PFSK-1 (cell line): Measurements from ENCODE around the gene MMEL1.

Experiments
- FOXP2 ChIP-seq: optimal IDR thresholded peaks from 2 replicates; pipeline ENCODE3; 2011; ENCODE audit warnings: borderline replicate concordance, control low read depth, inconsistent platforms; ENCODE audit not compliant: insufficient read depth; ENCODE audit errors: extremely low read length, extremely low read depth
- POLR2AphosphoS5 ChIP-seq: IDR thresholded peaks from 2 replicates; pipeline ENCODE4 v1.6.1; 2012; ENCODE audit warnings: low read depth, mild to moderate bottlenecking, control low read depth, low read length, moderate library complexity
- SIN3A ChIP-seq: IDR thresholded peaks from 2 replicates; pipeline ENCODE4 v1.6.1; 2012; ENCODE audit warnings: mild to moderate bottlenecking, low read length, moderate library complexity, borderline replicate concordance; ENCODE audit not compliant: insufficient read depth
- TAF1 ChIP-seq: IDR thresholded peaks from 2 replicates; pipeline ENCODE4 v1.6.1; 2012; ENCODE audit warnings: low read length, control low read depth, borderline replicate concordance; ENCODE audit not compliant: insufficient read depth
- TF ChIP-seq, protein P1 (sequence below), 2 experiments: IDR thresholded peaks; 2 replicates each; pipeline versions ENCODE4 v1.6.1 to v1.8.0; 2011 to 2012; ENCODE audit warnings: low read depth in 2 of 2, low read length in 2 of 2, control low read depth in 1 of 2, inconsistent platforms in 1 of 2, mild to moderate bottlenecking in 1 of 2, moderate library complexity in 1 of 2; ENCODE audit not compliant: insufficient read depth in 1 of 2

Gene MMEL1

GRCh38 chr1:2645143-2645542 is 12.3 kb upstream of the MMEL1 start:
- TF ChIP-seq FOXP2: no peak
- TF ChIP-seq SIN3A: no peak
- TF ChIP-seq, protein P1, sequence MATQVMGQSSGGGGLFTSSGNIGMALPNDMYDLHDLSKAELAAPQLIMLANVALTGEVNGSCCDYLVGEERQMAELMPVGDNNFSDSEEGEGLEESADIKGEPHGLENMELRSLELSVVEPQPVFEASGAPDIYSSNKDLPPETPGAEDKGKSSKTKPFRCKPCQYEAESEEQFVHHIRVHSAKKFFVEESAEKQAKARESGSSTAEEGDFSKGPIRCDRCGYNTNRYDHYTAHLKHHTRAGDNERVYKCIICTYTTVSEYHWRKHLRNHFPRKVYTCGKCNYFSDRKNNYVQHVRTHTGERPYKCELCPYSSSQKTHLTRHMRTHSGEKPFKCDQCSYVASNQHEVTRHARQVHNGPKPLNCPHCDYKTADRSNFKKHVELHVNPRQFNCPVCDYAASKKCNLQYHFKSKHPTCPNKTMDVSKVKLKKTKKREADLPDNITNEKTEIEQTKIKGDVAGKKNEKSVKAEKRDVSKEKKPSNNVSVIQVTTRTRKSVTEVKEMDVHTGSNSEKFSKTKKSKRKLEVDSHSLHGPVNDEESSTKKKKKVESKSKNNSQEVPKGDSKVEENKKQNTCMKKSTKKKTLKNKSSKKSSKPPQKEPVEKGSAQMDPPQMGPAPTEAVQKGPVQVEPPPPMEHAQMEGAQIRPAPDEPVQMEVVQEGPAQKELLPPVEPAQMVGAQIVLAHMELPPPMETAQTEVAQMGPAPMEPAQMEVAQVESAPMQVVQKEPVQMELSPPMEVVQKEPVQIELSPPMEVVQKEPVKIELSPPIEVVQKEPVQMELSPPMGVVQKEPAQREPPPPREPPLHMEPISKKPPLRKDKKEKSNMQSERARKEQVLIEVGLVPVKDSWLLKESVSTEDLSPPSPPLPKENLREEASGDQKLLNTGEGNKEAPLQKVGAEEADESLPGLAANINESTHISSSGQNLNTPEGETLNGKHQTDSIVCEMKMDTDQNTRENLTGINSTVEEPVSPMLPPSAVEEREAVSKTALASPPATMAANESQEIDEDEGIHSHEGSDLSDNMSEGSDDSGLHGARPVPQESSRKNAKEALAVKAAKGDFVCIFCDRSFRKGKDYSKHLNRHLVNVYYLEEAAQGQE (IDR thresholded peaks at IDR 0.05; ENCODE audit: insufficient read depth in 1 of 2, low read depth in 2 of 2, low read length in 2 of 2): no peak
- no peak for TF ChIP-seq TAF1
- no peak for TF ChIP-seq POLR2AphosphoS5

DNA sequence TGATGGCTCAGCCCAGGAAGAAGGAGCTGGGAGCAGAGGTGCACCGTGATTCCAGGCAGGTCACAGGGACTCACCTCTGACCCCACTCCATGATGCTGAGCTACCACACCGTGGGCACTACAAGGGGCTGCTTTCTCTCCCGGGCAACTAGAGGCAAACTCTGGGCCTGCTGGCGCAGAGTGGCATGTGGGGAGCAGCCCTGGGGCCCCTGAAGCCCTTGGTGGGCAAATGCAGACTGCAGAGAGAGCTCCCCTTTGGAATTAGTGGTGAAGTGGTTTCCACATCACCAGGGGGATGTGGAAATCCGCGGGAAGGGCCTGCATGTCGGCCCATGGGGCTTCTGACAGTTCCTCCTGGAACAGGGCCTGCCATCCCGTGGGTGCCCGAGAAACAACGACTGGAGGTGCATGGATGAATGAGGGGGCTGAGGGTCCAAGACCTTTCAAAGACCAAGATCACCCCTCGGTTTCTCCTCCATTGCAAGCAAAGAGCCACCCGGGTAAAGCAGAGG is 11.8 kb upstream of the MMEL1 start:
- TF ChIP-seq SIN3A (no peak), POLR2AphosphoS5 (no peak), TAF1 (no peak), FOXP2 (no peak)

DNA sequence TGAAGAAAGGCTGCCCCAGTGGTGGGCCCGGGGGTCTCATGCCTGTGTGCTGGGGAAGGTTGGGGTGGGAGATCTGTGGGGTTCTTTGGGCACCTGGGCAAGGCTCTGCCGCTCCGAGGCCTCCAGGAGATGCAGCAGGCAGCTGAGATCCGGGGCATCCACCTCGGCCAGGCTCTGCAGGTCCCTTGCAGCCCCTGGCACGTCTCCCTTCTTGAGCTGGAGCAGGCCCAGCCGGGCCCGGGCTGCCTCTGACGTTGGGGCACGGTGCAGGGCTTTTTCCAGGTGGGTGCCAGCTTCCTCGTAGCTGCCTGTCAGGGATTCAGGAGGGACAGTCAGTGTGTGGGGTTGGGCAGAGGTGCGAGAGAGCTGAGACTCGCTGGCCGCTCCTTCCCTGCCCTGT is 11.4 kb upstream of the MMEL1 start:
- TF ChIP-seq, protein P1 (IDR thresholded peaks at IDR 0.05; ENCODE audit: insufficient read depth in 1 of 2, low read depth in 2 of 2, low read length in 2 of 2): no peak
- no peak for TF ChIP-seq FOXP2

DNA sequence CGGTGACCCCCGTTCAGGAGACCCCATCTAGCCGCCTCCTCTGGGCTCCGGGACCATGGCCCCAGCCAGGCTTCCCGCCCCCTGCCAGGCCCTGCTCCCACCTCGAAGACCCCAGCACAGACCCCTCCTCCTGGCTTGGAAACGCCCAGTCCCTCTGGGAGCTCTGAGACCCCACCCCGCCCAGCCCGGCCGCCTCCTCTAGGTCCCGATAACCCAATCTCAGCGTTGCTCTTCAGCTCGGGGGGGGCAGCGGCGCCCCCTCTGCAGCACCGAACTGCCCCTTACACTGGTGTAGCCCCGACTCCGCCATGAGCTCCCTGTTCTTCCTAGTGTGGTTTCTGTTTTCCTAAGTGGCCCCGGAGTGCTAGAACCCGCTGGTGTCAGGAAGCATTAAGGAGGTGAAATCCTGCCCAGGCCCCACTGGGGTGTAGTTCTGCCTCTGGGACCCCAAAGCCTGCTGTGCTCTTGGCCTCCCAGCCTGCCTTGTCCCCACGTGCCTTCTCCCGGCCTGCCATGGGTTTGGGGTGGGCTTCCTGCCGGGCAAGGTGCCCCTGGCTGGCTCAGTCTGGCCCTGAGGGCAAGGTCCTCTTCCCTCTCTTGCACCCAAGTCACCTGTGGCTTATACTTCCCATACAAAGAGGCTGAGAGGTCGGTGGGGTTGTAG is 10.7 kb upstream of the MMEL1 start:
- no peak for TF ChIP-seq TAF1
- TF ChIP-seq SIN3A: no peak
- TF ChIP-seq FOXP2: no peak
- TF ChIP-seq, protein P1 (IDR thresholded peaks at IDR 0.05; ENCODE audit: insufficient read depth in 1 of 2, low read depth in 2 of 2, low read length in 2 of 2): no peak
- TF ChIP-seq POLR2AphosphoS5: no peak

DNA sequence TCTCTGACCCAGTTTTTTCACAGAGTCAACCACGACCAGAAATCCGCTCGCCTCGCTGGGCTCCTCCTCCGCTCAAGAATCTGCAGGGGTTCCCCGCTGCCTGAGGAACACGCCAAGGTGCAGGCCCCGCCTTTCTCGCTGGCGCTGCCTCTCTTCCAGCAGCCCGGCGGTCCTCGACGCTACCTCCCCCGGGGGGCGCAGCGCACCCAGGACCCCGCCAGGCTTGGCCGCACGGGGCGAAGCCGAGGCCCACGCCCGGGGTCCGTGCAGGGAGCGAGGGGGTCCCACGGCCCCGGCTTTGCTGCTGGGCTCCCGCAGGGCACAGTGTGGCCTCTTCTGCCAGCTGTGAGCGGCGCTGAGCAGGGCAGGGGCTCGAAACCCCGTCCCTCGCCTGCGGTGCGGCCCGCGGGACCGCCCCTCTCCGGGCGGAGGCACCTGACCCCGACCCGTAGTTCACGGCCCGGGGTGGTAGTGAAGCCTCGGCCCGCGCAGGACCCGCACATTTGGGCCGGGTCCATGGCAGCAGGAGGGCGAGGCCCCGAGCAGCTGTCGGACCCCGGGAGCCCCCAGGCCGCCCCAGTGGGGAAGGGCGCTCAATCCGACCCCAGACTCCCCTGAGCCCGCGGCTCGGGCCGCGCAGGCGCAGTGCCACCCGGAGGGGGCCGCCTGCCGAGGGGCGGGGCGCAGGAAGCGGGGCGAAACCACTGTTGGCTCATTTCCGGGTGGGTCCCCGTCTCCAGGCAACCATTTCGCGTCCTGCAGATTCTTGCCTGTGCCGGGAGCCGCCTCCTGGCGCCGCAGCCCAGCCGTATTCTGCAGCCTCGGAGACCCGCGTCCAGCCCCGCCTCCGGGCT is 10.0 kb upstream of the MMEL1 start:
- TF ChIP-seq TAF1 (no peak), POLR2AphosphoS5 (peak; percentile 72; the same call in 1 of the 2 replicates), FOXP2 (peak; percentile 15)
- TF ChIP-seq, protein P1 (IDR thresholded peaks at IDR 0.05; ENCODE audit: insufficient read depth in 1 of 2, low read depth in 2 of 2, low read length in 2 of 2): no peak
